Measurements from ENCODE around the gene MCEMP1.

MCEMP1 gene

GRCh38 chr19:7670150-7670783, 6.6 kb upstream of the MCEMP1 start:
- no peaks in the 10 kb centered on the region for H3K36me3 ChIP-seq (replicated peaks)
- DNase-seq (ENCODE audit: low spot score in 2 of 2), result no peak
- in situ Hi-C loops (cut with MboI; ENCODE audit: low sequenced_read_pairs), result no loop called here
- H3K27me3 ChIP-seq (ENCODE audit: low read depth), result peaks cover 12% of the 10 kb centered on the region
- H3K9me3 ChIP-seq, result peaks cover 5% of the 10 kb centered on the region; the same call in 1 of the 2 replicates
- no peak overlapping the region for H3K4me3 ChIP-seq
- H3K4me1 ChIP-seq, result peaks cover 4% of the 10 kb centered on the region

GRCh38 chr19:7670790-7671189, 6.1 kb upstream of the MCEMP1 start:
- H3K27me3 ChIP-seq (ENCODE audit: low read depth), result peaks cover 14% of the 10 kb centered on the region
- peaks cover 4% of the 10 kb centered on the region for H3K4me1 ChIP-seq
- in situ Hi-C loops (cut with MboI; ENCODE audit: low sequenced_read_pairs), result no loop called here

DNA sequence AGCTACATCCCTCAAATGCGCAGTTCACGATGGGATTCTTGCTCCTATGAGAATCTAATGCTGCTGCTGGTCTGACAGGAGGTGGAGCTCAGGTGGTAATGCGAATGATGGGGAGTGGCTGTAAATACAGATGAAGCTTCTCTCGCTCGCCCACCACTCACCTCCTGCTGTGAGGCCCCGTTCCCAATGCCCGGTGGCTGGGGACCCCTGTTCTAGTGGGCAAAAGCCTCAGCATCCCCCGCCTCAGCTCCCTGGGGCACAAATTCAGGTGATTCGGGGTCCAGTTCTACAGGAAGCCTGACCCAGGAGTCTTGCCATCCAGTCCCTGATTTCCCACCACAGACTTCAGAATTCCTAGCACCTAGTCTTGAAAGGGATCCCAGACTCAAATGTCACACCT, 4.4 kb upstream of the MCEMP1 start:
- Histone ChIP-seq H3K36me3 (replicated peaks) (no peaks in the 10 kb centered on the region), H3K9me3 (peaks cover 5% of the 10 kb centered on the region; the same call in 1 of the 2 replicates), H3K4me1 (peaks cover 4% of the 10 kb centered on the region), H3K4me3 (no peak overlapping the region), H3K27me3 (ENCODE audit: low read depth) (peaks cover 31% of the 10 kb centered on the region)
- no peak for DNase-seq (ENCODE audit: low spot score in 2 of 2)
- in situ Hi-C loops (cut with MboI; ENCODE audit: low sequenced_read_pairs), result no loop called here

More at GRCh38 chr19:7670790-7671189, 6.1 kb upstream of the MCEMP1 start:
- Histone ChIP-seq H3K9me3 (peaks cover 5% of the 10 kb centered on the region; the same call in 1 of the 2 replicates), H3K4me3 (no peak overlapping the region), H3K36me3 (replicated peaks) (no peaks in the 10 kb centered on the region)
- no peak for DNase-seq (ENCODE audit: low spot score in 2 of 2)

DNA sequence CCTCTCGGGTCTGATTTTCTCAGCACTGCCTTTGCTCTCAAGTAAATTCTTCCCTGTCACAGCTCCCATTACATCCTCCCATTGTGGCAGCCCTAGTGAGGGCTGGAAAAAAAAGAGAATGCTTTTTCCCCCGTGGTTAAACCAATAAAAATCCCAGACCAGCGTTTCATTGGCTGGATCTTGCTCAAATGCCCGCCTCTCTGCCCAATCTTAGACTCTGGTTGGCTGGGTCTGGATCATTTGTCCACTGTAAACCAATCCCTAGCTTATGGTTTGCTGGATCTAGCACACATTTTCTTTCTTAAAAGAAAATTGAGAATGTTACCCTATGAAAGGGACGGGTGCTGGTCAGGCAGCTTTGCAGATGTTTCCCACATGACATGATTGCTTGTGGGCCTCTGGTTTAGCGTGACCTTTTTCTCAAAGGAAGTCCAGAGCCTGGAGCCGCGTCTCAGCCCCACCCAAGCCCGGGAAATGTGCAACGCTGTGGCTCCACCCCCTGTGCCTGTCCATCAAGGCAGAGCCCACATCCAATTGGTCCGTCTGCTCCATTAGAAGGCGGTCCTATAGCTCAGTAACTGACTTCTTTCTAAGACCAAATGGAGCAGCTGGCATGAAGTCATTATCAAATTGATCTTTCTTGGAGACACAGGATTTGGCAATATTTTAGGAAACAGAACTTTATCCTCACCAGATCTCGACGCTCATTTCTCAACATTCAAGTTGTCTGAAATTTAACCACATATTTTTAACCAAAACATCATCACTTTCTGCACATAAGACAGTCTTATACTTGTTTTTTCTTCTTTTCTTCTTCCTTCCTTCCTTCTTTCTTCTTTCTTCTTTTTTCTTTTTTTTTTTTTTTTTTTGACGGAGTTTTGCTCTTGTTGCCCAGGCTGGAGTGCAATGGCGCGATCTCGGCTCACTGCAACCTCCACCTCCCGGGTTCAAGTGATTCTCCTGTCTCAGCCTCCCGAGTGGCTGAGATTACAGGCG, 2.6 kb upstream of the MCEMP1 start:
- peaks cover 5% of the 10 kb centered on the region; the same call in 1 of the 2 replicates for H3K9me3 ChIP-seq
- no peaks in the 10 kb centered on the region for H3K36me3 ChIP-seq (replicated peaks)
- H3K4me1 ChIP-seq, result peaks cover 4% of the 10 kb centered on the region
- H3K27me3 ChIP-seq (ENCODE audit: low read depth), result peaks cover 31% of the 10 kb centered on the region
- no peak overlapping the region for H3K4me3 ChIP-seq
- peak; percentile 63 to 84 for DNase-seq (ENCODE audit: low spot score in 2 of 2)
- in situ Hi-C loops (cut with MboI; ENCODE audit: low sequenced_read_pairs), result no loop called here

- no peak overlapping the region for H3K4me3 ChIP-seq
- peaks cover 4% of the 10 kb centered on the region for H3K4me1 ChIP-seq
- peaks cover 24% of the 10 kb centered on the region for H3K27me3 ChIP-seq (ENCODE audit: low read depth)
- peaks cover 5% of the 10 kb centered on the region; the same call in 1 of the 2 replicates for H3K9me3 ChIP-seq
- in situ Hi-C loops (cut with MboI; ENCODE audit: low sequenced_read_pairs), result no loop called here
- peaks cover 4% of the 10 kb centered on the region for H3K36me3 ChIP-seq (replicated peaks)
- DNase-seq (ENCODE audit: low spot score in 2 of 2), result no peak
Observed at GRCh38 chr19:7676376-7676775, 514 bp upstream of the MCEMP1 start.

DNA sequence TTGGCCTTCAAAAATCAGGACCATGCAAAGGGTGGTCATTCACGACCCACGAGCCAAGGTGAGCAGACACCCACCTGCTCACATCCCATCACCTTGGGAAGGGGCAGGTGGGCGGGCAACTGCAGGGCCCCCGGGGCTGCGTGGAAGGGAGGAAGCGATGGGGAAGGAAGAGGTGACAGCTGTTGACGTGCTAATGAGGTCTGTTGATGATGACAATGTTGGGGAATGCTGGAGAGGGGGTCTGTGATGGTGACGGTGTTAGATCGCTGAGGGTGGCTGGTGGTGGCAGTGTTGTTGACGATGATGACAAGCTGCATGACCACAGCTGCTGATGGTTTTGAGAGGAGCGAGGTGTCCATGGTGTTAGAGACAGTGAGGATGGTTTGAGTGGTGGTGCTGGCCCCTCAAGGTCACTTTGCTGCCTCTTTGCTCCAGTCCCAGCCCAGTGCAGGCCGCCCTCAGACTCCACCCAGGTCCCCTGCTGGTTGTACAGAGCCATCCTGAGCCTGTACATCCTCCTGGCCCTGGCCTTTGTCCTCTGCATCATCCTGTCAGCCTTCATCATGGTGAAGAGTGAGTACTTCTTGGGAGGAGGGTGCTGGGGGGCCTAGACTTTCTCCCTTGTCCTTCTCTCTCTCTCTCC, 900 bp downstream of the MCEMP1 start:
- in situ Hi-C loops (cut with MboI; ENCODE audit: low sequenced_read_pairs), result no loop called here
- H3K36me3 ChIP-seq (replicated peaks), result peaks cover 8% of the 10 kb centered on the region
- DNase-seq (ENCODE audit: low spot score in 2 of 2), result no peak
- peaks cover 4% of the 10 kb centered on the region for H3K4me1 ChIP-seq
- no peak overlapping the region for H3K4me3 ChIP-seq
- peaks cover 20% of the 10 kb centered on the region for H3K27me3 ChIP-seq (ENCODE audit: low read depth)
- peaks cover 5% of the 10 kb centered on the region; the same call in 1 of the 2 replicates for H3K9me3 ChIP-seq

DNA sequence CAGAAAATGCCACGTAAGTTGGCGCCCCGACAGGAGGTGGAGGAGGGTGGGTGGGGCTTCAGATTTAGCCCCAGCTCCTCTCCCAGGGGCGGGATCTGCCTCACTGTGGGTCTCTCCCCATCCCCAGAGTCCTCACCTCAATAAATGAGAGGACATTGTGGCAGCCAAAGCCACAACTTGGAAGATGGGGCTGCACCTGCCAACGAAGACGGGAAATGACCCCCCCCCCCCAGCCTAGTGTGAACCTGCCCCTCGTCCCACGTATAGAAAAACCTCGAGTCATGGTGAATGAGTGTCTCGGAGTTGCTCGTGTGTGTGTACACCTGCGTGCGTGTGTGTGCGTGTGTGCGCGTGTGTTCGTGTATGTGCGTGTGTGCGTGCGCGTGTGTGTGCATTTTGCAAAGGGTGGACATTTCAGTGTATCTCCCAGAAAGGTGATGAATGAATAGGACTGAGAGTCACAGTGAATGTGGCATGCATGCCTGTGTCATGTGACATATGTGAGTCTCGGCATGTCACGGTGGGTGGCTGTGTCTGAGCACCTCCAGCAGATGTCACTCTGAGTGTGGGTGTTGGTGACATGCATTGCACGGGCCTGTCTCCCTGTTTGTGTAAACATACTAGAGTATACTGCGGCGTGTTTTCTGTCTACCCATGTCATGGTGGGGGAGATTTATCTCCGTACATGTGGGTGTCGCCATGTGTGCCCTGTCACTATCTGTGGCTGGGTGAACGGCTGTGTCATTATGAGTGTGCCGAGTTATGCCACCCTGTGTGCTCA, 2.3 kb downstream of the MCEMP1 start:
- Histone ChIP-seq H3K4me3 (no peak overlapping the region), H3K27me3 (ENCODE audit: low read depth) (peaks cover 20% of the 10 kb centered on the region), H3K9me3 (no peaks in the 10 kb centered on the region), H3K4me1 (peaks cover 3% of the 10 kb centered on the region), H3K36me3 (replicated peaks) (peaks cover 13% of the 10 kb centered on the region)
- in situ Hi-C loops (cut with MboI; ENCODE audit: low sequenced_read_pairs), result no loop called here
- no peak for DNase-seq (ENCODE audit: low spot score in 2 of 2)

DNA sequence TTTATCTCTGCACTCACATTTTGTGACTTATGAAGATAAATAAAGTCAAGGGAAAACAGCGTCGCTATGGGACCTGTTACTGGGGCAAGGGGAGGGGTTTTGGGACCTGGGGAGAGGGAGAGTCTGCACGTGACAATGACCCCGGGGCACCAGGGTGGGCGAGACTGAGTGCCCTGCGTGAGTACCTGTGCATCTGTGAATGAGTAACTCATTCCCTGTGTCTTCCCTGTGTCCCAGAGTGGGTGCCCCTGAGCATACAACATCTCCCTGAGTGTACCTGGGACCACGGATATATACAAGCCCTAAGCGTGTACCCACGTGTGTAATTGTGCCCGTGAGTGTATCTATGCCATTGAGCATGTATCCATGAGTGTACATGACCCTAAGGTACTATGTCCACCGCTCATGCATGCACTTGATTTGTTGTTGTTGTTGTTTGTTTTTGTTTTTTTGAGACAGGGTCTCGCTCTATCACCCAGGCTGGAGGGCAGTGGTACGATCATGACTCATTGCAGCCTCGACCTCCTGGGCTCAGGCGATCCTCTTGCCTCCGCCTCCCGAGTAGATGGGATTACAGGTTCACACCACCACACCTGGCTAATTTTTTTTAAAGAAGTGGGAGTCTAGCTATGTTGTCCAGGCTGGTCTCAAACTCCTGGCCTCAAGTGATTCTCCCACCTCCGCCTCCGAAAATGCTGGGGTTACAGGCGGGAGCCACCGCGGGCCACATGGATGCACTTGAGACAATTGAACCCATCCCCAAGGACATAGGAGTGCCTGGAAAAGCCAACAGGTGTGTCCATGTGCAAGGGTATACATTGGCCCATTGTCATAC, 3.1 kb downstream of the MCEMP1 start:
- Histone ChIP-seq H3K27me3 (ENCODE audit: low read depth) (peaks cover 20% of the 10 kb centered on the region), H3K9me3 (no peaks in the 10 kb centered on the region), H3K4me3 (peak overlapping the region; percentile 94), H3K4me1 (no peaks in the 10 kb centered on the region), H3K36me3 (replicated peaks) (peaks cover 13% of the 10 kb centered on the region)
- DNase-seq (ENCODE audit: low spot score in 2 of 2), result no peak
- in situ Hi-C loops (cut with MboI; ENCODE audit: low sequenced_read_pairs), result no loop called here

DNA sequence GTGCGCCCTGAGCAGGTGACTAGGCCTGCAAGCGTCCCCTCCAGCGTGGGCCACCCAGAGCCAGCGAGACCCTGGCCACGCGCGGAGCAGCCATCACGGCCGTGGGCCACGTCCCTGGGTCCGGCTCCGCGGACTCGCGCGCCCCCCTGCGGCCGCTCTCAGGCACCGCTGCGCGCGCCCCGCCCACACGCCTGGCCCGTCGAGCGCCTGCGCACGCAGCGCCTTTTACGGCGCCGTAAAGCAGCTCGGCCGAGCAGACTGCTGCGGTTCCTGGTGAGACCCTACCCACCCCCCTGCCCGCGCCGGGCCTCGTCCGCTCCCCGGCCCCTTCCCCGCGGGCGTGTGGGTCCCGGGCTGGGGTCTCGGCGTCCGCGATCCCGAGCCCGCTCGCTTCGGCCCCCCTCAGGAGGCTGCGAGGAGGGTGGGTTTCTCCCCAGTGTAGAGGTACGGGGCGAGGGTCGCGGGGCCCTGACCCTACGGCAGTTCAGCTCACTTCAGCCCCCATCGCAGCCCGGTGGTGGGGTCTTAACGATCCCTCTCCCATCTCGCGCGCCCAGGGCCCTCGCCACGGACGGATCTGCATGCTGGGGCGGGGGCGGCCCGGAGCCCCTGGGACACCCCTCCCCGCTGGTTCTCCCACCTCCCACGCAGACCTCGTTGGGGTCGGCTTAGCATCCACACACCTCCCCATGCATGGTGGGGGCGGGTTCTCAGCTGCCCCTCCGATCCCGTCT, 3.9 kb downstream of the MCEMP1 start, which contains the start of gene TRAPPC5:
Gene TRAPPC5, plus strand, starts transcription at position 228 of the 734 bp plus-strand sequence. CDS start 1,421 bp downstream, outside the sequence.
- peak; percentile 75 to 89 for DNase-seq (ENCODE audit: low spot score in 2 of 2)
- Histone ChIP-seq H3K4me3 (peak within 1 kb of the TSS; percentile 94), H3K4me1 (no peaks in the 10 kb centered on the region), H3K27me3 (ENCODE audit: low read depth) (peaks cover 17% of the 10 kb centered on the region), H3K9me3 (no peaks in the 10 kb centered on the region), H3K36me3 (replicated peaks) (peaks cover 13% of the 10 kb centered on the region)
- in situ Hi-C loops (cut with MboI; ENCODE audit: low sequenced_read_pairs), result no loop called here

DNA sequence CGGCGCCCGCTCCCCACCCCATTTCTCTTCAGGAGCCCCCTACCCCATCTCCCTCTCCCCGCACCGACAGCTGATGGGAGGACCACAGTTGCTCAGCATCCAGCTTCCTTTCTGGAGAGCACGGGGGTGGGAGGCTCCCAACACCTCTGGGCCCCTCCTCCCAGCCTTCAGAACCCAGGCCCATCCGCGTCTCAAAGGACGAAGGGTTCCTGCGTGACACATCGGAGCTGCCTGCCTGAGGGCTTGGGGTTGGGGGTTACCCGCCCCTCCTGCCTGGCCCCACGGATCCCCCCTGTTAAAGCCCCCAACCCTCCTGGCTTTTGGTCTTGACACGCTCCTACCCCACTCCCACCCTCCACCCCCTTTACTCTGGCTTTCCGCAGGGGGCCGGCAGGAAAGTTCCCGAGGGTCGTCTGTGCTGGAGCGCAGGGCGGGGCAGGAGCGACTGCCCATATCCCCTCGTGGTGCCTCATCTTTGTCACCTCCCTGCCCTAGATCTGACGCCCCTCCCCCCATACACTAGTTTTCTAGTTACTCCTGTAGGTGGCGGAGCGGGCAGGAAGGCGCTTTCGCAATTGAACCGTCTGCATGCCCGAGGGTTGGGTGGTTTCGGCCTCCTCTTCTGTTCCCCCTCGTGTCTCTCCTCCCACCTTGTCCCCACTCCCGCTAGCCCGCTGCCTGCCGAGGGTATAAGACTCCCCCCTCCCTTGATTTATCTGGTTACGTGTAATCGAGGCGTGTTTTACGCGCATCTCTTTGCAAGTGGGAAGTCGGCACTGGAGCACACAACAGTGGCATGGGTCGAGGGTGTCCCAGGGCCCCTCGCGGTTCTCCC, 4.7 kb downstream of the MCEMP1 start:
- Histone ChIP-seq H3K9me3 (no peaks in the 10 kb centered on the region), H3K4me3 (peak overlapping the region; percentile 94), H3K27me3 (ENCODE audit: low read depth) (peaks cover 9% of the 10 kb centered on the region), H3K36me3 (replicated peaks) (peaks cover 13% of the 10 kb centered on the region), H3K4me1 (no peaks in the 10 kb centered on the region)
- DNase-seq (ENCODE audit: low spot score in 2 of 2), result peak; percentile 25 to 90
- in situ Hi-C loops (cut with MboI; ENCODE audit: low sequenced_read_pairs), result no loop called here

DNA sequence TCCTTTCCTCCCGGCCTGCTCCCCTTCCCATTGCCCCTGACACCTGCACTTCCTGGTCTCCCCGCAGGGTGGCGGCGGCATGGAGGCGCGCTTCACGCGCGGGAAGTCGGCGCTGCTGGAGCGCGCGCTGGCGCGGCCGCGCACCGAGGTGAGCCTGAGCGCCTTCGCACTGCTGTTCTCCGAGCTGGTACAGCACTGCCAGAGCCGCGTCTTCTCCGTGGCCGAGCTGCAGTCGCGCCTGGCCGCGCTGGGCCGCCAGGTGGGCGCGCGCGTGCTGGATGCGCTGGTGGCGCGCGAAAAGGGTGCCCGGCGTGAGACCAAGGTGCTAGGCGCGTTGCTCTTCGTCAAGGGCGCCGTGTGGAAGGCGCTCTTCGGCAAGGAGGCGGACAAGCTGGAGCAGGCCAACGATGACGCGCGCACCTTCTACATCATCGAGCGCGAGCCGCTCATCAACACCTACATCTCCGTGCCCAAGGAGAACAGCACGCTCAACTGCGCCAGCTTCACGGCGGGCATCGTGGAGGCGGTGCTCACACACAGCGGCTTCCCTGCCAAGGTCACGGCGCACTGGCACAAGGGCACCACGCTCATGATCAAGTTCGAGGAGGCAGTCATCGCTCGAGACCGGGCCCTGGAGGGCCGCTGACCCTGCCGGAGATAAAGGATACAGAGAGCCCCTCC, 5.4 kb downstream of the MCEMP1 start:
- Histone ChIP-seq H3K4me3 (no peak overlapping the region; the same call in 1 of the 2 replicates), H3K27me3 (ENCODE audit: low read depth) (peaks cover 3% of the 10 kb centered on the region; the same call in 1 of the 2 replicates), H3K9me3 (no peaks in the 10 kb centered on the region), H3K36me3 (replicated peaks) (peaks cover 13% of the 10 kb centered on the region), H3K4me1 (no peaks in the 10 kb centered on the region)
- no peak for DNase-seq (ENCODE audit: low spot score in 2 of 2)
- in situ Hi-C loops (cut with MboI; ENCODE audit: low sequenced_read_pairs), result no loop called here

Measured in HAP-1 (cell line).